ENCODE data around the gene SUGP2. TPM values are rescaled to one million over a fixed set of nuclear protein-coding genes. Genes with fewer than 3 reads are reported as not detected.

Gene SUGP2
- total RNA-seq, 3 donors from 2014 or later (not counting 1 experiment from before 2014, with no cell fraction given): 220 to 237 (median 236) TPM

- Mint-ChIP-seq H3K4me1 (peaks cover 24 to 54% of the 10 kb centered on the region in 2 donors), H3K9me3 (no peaks in the 10 kb centered on the region), H3K4me3 (peak overlapping the region; percentile 53), H3K36me3 (no peaks in the 10 kb centered on the region), H3K27me3 (ENCODE audit: low read depth in 2 of 2) (no peaks in the 10 kb centered on the region), H3K27ac (peak overlapping the region; percentile 63 to 77)
- TF ChIP-seq, protein P1, sequence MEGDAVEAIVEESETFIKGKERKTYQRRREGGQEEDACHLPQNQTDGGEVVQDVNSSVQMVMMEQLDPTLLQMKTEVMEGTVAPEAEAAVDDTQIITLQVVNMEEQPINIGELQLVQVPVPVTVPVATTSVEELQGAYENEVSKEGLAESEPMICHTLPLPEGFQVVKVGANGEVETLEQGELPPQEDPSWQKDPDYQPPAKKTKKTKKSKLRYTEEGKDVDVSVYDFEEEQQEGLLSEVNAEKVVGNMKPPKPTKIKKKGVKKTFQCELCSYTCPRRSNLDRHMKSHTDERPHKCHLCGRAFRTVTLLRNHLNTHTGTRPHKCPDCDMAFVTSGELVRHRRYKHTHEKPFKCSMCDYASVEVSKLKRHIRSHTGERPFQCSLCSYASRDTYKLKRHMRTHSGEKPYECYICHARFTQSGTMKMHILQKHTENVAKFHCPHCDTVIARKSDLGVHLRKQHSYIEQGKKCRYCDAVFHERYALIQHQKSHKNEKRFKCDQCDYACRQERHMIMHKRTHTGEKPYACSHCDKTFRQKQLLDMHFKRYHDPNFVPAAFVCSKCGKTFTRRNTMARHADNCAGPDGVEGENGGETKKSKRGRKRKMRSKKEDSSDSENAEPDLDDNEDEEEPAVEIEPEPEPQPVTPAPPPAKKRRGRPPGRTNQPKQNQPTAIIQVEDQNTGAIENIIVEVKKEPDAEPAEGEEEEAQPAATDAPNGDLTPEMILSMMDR (IDR thresholded peaks at IDR 0.05): no peak
- no peak for ATAC-seq
- Histone ChIP-seq H3K27ac (ENCODE audit: low read length) (peak overlapping the region; percentile 39), H3K4me3 (ENCODE audit: low read length) (no peak overlapping the region), H3K36me3 (ENCODE audit: control insufficient read depth, insufficient read depth, low read length) (no peaks in the 10 kb centered on the region), H3K9me3 (ENCODE audit: control insufficient read depth, insufficient read depth, low read length) (no peaks in the 10 kb centered on the region), H3K27me3 (ENCODE audit: control insufficient read depth, insufficient read depth, low read length) (no peaks in the 10 kb centered on the region), H3K4me1 (ENCODE audit: control insufficient read depth, insufficient read depth, low read length) (peaks cover 62% of the 10 kb centered on the region)
- intact Hi-C loops (cut with micrococcal nuclease): no loop called here
- DNase-seq: no peak
- 79% methylated on average over 11 of the region's 11 CpGs for WGBS (ENCODE audit: insufficient coverage)
Measured at GRCh38 chr19:19067276-19068072, 34.2 kb upstream of the SUGP2 start.

GRCh38 chr19:19064811-19065745, 31.8 kb upstream of the SUGP2 start:
- H3K27ac ChIP-seq (ENCODE audit: low read length): peak overlapping the region; percentile 81
- WGBS (ENCODE audit: insufficient coverage): 2% methylated on average over 25 of the region's 25 CpGs
- Mint-ChIP-seq H3K4me1 (peaks cover 24 to 54% of the 10 kb centered on the region in 2 donors), H3K27ac (peak overlapping the region; percentile 77 to 93), H3K9me3 (no peaks in the 10 kb centered on the region), H3K27me3 (ENCODE audit: low read depth in 2 of 2) (no peaks in the 10 kb centered on the region), H3K4me3 (peak overlapping the region; percentile 89), H3K36me3 (no peaks in the 10 kb centered on the region)
- DNase-seq: peak; percentile 22 to 50
- no peaks in the 10 kb centered on the region for H3K9me3 ChIP-seq (ENCODE audit: control insufficient read depth, insufficient read depth, low read length)
- H3K36me3 ChIP-seq (ENCODE audit: control insufficient read depth, insufficient read depth, low read length): no peaks in the 10 kb centered on the region
- no peak for ATAC-seq
- H3K4me1 ChIP-seq (ENCODE audit: control insufficient read depth, insufficient read depth, low read length): peaks cover 62% of the 10 kb centered on the region
- intact Hi-C loops (cut with micrococcal nuclease): loop anchor here (5.0 kb wide), 1 partner anchor 127 kb away; the partner anchor contains the start of genes BORCS8 and RFXANK
- no peaks in the 10 kb centered on the region for H3K27me3 ChIP-seq (ENCODE audit: control insufficient read depth, insufficient read depth, low read length)
- TF ChIP-seq, protein P1 (IDR thresholded peaks at IDR 0.05): no peak
- peak overlapping the region; percentile 78 for H3K4me3 ChIP-seq (ENCODE audit: low read length)

- DNase-seq (peak in 1 of 2 donors; percentile 88), ATAC-seq (peak; percentile 24 to 52 (median 24))
- Mint-ChIP-seq H3K4me1 (peaks cover 17 to 51% of the 10 kb centered on the region in 2 donors), H3K27me3 (ENCODE audit: low read depth in 2 of 2) (no peaks in the 10 kb centered on the region), H3K4me3 (peak overlapping the region; percentile 89), H3K36me3 (no peaks in the 10 kb centered on the region), H3K9me3 (no peaks in the 10 kb centered on the region), H3K27ac (peak overlapping the region; percentile 77 to 93)
- intact Hi-C loops (cut with micrococcal nuclease): loop anchor here (5.0 kb wide), 1 partner anchor 128 kb away; the partner anchor contains the start of genes BORCS8 and RFXANK
- WGBS (ENCODE audit: insufficient coverage): under 1% methylated on average over 28 of the region's 29 CpGs
- peak overlapping the region; percentile 81 for H3K27ac ChIP-seq (ENCODE audit: low read length)
- H3K27me3 ChIP-seq (ENCODE audit: control insufficient read depth, insufficient read depth, low read length): no peaks in the 10 kb centered on the region
- H3K4me1 ChIP-seq (ENCODE audit: control insufficient read depth, insufficient read depth, low read length): peaks cover 56% of the 10 kb centered on the region
- no peaks in the 10 kb centered on the region for H3K36me3 ChIP-seq (ENCODE audit: control insufficient read depth, insufficient read depth, low read length)
- peak overlapping the region; percentile 78 for H3K4me3 ChIP-seq (ENCODE audit: low read length)
- TF ChIP-seq, protein P1 (IDR thresholded peaks at IDR 0.05): peak; percentile 41
- H3K9me3 ChIP-seq (ENCODE audit: control insufficient read depth, insufficient read depth, low read length): no peaks in the 10 kb centered on the region
Measured at GRCh38 chr19:19064098-19064722, 30.9 kb upstream of the SUGP2 start.

All from natural killer cell (primary cell).